ENCODE results near the gene SLC28A3.

Gene SLC28A3

DNA sequence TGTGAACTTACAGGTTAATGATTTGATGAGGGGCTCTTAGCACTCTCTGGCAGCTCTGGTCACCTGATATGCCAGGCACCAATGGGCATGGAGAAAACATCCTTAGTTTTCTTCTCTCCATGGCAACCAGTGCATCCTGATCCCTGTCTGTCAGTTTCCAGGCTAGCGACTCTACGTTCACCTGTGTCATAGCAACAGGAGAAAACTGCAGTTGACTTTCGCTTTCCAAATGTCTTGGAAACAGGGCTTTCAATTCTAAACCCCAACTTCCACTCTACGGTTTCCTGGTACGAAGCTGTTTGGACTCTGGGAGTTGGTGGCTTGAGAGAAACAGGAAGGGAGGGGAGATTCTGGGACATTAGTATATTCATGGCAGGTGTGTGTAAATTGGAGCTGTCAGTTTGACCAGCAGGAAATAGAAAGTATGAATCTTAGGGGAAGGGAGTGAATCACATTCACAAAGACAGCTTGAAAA is 74.4 kb downstream of the SLC28A3 start:
- no peaks in the 10 kb centered on the region for H3K9me3 ChIP-seq (replicated peaks; ENCODE audit: low read length)
- H3K27me3 ChIP-seq (ENCODE audit: control insufficient read depth, insufficient read depth, low read length), result peaks cover 15% of the 10 kb centered on the region
- no peak overlapping the region for H3K4me2 ChIP-seq (ENCODE audit: low read length)
- H3K36me3 ChIP-seq (ENCODE audit: insufficient read depth, low read length), result no peaks in the 10 kb centered on the region
- no peak overlapping the region for H3K9ac ChIP-seq (ENCODE audit: low read depth, low read length)
- no peaks in the 10 kb centered on the region for H3K4me1 ChIP-seq (ENCODE audit: control insufficient read depth, insufficient read depth, low read length)
- H3K4me3 ChIP-seq (ENCODE audit: low read length), result no peak overlapping the region

DNA sequence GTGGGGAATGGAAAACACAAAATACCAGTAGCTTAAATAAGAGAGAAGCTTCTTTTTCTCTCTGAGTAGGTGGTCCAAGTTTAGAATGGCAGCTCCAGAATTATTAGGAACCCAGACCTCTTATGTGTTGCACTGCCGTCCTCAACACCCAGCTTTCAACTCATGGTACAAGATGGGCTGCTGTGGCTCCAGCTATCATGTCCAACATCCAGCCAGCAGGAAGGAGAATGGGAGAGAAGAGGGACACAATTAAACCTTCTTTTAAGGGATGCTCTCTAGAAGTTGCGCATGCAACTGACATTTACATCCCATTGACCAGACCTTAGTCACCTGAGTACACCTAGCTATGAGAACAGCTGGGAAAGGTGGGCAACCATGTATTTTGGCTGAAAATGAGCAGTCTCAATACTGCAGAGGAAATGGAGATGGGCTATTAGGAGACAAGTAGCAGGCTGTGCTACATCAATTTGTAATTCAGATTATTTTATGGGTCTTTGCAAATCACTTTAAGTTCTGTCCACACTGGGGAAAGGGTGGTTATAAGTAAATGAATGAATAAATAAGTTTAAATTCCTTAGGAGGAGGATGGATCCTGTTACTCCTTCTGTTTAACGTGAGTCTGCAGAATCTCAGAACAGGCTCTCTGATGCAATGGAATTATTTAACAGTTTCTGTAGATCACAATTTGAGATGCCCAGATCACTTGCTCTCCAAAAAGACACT is 76.1 kb downstream of the SLC28A3 start:
- Histone ChIP-seq H3K4me2 (ENCODE audit: low read length) (no peak overlapping the region), H3K27me3 (ENCODE audit: control insufficient read depth, insufficient read depth, low read length) (peaks cover 15% of the 10 kb centered on the region), H3K9ac (ENCODE audit: low read depth, low read length) (no peak overlapping the region), H3K4me3 (ENCODE audit: low read length) (no peak overlapping the region), H3K4me1 (ENCODE audit: control insufficient read depth, insufficient read depth, low read length) (no peaks in the 10 kb centered on the region), H3K36me3 (ENCODE audit: insufficient read depth, low read length) (no peaks in the 10 kb centered on the region), H3K9me3 (replicated peaks; ENCODE audit: low read length) (no peaks in the 10 kb centered on the region)

DNA sequence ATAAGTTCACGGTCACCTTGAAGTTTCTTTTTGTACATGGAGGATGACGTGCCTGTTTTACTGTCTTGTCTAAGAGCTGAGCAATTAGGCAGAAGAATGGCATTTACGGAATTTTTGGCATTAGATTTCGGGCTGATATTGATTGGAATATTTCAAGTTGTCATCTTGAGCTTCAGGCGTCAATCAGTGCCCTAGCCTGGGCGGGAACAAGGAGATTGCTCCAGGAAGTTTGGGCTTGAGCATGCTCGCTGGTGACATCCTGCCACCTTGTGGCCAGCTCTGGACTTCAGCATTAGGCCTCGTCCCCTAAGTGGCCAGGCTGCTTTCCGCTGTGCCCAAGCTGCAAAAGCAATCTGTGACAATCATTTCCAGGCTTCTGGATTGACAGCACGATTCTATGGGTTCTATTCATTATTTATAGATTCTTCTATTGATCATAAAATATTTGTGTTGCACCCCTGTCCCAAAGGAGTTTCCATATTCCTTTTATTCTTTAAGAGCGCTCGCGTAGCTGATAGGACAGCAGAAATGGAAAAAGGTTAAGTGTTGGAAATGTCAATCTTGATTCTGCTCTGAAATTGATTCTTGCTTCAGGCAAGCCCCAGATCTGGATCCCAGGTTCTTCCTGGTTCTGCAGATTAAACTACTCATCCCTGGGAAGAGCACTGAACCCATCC is 79.3 kb downstream of the SLC28A3 start:
- H3K36me3 ChIP-seq (ENCODE audit: insufficient read depth, low read length), result no peaks in the 10 kb centered on the region
- peaks cover 13% of the 10 kb centered on the region for H3K27me3 ChIP-seq (ENCODE audit: control insufficient read depth, insufficient read depth, low read length)
- H3K4me1 ChIP-seq (ENCODE audit: control insufficient read depth, insufficient read depth, low read length), result peaks cover 4% of the 10 kb centered on the region
- no peaks in the 10 kb centered on the region for H3K9me3 ChIP-seq (replicated peaks; ENCODE audit: low read length)
- H3K4me3 ChIP-seq (ENCODE audit: low read length), result peak overlapping the region; percentile 53
- no peak overlapping the region for H3K9ac ChIP-seq (ENCODE audit: low read depth, low read length)
- peak overlapping the region; percentile 75 for H3K4me2 ChIP-seq (ENCODE audit: low read length)

DNA sequence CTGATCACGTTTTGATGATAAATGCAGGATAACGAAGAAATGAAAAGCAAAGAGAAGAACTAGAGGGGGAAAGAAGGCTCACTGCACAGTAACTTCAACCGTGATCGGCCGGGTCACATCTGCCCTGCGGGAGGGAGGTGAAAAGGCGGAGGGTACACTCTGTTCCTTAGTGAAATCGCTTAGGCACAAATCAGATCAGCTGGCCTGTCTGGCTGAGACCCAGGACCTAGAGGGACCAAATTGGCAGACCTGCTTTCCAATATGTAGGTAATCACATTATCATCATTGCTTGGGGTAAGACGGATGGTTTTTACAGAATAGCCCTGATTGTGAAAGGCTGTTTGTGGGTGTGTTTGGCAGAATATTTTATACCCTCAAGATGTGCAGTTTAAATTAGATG is 82.2 kb downstream of the SLC28A3 start:
- Histone ChIP-seq H3K27me3 (ENCODE audit: control insufficient read depth, insufficient read depth, low read length) (peaks cover 8% of the 10 kb centered on the region), H3K4me3 (ENCODE audit: low read length) (no peak overlapping the region), H3K4me2 (ENCODE audit: low read length) (no peak overlapping the region), H3K9ac (ENCODE audit: low read depth, low read length) (no peak overlapping the region), H3K36me3 (ENCODE audit: insufficient read depth, low read length) (no peaks in the 10 kb centered on the region), H3K9me3 (replicated peaks; ENCODE audit: low read length) (no peaks in the 10 kb centered on the region), H3K4me1 (ENCODE audit: control insufficient read depth, insufficient read depth, low read length) (peaks cover 4% of the 10 kb centered on the region)

DNA sequence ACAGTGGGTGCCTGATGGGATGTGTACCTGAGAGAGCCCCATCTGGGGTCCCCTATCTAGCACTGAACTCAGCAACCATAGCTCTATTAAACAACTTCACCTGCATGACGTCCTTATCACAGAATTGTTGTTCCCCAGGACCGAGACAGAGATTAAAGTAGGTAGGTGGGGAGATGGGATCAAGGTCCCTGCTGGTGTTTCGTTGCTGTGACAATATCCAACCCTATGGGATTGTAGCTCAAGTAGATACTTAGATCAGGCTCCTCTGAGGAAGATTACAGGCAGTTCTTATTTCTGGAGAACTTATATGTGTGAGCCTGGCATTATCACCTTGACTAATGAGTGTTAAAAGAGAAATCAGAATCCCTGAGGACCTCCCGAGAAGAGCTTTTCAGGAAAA is 84.9 kb downstream of the SLC28A3 start:
- no peaks in the 10 kb centered on the region for H3K36me3 ChIP-seq (ENCODE audit: insufficient read depth, low read length)

DNA sequence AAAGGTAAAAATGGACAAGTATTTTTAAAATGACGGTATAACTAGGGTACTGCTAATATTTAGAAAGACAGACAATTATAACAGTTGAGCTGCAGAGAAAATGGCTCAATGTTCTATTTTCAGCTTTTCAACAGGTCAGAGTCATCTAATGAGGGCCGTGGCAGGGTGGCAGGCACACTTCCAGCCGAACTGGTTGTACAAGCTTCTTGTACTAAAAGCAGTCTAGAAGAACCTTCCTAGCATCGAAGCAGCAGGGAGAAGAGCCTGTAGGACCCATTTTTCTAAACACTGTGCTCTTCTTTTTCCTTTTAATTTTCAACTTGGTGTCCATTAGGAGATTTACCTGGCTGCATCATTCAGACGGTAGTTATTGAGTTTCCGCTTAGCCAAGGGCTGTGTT is 85.6 kb downstream of the SLC28A3 start:
- Histone ChIP-seq H3K4me3 (ENCODE audit: low read length) (no peak overlapping the region), H3K36me3 (ENCODE audit: insufficient read depth, low read length) (no peaks in the 10 kb centered on the region), H3K4me1 (ENCODE audit: control insufficient read depth, insufficient read depth, low read length) (peaks cover 4% of the 10 kb centered on the region), H3K9ac (ENCODE audit: low read depth, low read length) (no peak overlapping the region), H3K9me3 (replicated peaks; ENCODE audit: low read length) (no peaks in the 10 kb centered on the region), H3K4me2 (ENCODE audit: low read length) (no peak overlapping the region), H3K27me3 (ENCODE audit: control insufficient read depth, insufficient read depth, low read length) (peaks cover 15% of the 10 kb centered on the region)

More for the DNA sequence above, 84.9 kb downstream of the SLC28A3 start:
- no peak overlapping the region for H3K9ac ChIP-seq (ENCODE audit: low read depth, low read length)
- H3K4me2 ChIP-seq (ENCODE audit: low read length), result no peak overlapping the region
- no peak overlapping the region for H3K4me3 ChIP-seq (ENCODE audit: low read length)
- H3K4me1 ChIP-seq (ENCODE audit: control insufficient read depth, insufficient read depth, low read length), result peaks cover 4% of the 10 kb centered on the region
- no peaks in the 10 kb centered on the region for H3K9me3 ChIP-seq (replicated peaks; ENCODE audit: low read length)
- H3K27me3 ChIP-seq (ENCODE audit: control insufficient read depth, insufficient read depth, low read length), result peaks cover 12% of the 10 kb centered on the region

DNA sequence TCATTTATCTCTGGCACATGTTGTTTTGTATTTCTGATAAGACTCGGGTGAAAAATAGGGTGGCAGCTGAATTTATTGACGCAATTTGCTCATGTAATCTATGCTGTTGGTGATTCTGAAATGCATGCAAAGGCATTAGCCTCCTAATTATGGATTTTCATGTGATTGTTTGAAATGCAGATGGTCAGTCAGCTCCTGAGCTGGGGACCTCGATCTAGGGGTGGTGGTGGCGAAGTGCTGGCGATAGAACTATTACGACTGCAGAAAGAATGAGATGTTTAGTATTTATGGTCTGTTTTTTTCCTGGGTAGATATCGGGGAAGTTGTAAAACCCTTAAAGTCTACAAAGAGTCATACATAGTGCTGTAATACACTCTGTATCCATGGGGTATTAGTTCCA is 88.6 kb downstream of the SLC28A3 start:
- Histone ChIP-seq H3K9ac (ENCODE audit: low read depth, low read length) (no peak overlapping the region), H3K4me1 (ENCODE audit: control insufficient read depth, insufficient read depth, low read length) (no peaks in the 10 kb centered on the region), H3K36me3 (ENCODE audit: insufficient read depth, low read length) (no peaks in the 10 kb centered on the region), H3K27me3 (ENCODE audit: control insufficient read depth, insufficient read depth, low read length) (peaks cover 15% of the 10 kb centered on the region), H3K4me3 (ENCODE audit: low read length) (no peak overlapping the region), H3K9me3 (replicated peaks; ENCODE audit: low read length) (no peaks in the 10 kb centered on the region), H3K4me2 (ENCODE audit: low read length) (no peak overlapping the region)

DNA sequence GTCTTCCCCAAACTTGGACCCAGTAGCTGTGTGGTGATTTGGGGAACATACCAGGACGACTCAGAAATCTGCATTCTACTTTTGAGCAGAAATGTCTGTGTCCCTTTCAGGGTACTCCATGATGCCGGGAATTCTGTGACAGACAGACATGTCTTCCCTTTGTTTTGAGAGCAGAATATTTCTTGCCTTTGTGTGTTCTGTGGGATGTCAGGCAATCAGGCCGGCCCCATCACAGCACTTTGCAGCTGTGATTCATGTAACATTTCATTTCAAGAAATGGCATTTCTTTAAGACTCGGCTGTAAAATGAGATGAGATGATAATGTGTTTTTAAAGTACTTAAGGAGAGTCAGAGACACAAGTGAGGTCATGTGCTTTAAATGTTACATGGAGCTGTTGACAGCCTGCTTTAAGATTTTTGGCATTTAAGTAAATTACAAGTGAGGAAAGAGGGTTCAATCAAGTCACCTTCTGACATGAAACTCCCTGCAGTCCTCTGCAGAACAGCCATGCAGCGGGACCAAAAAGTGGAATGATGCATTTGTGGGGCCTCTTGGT is 98.7 kb downstream of the SLC28A3 start:
- no peaks in the 10 kb centered on the region for H3K36me3 ChIP-seq (ENCODE audit: insufficient read depth, low read length)

DNA sequence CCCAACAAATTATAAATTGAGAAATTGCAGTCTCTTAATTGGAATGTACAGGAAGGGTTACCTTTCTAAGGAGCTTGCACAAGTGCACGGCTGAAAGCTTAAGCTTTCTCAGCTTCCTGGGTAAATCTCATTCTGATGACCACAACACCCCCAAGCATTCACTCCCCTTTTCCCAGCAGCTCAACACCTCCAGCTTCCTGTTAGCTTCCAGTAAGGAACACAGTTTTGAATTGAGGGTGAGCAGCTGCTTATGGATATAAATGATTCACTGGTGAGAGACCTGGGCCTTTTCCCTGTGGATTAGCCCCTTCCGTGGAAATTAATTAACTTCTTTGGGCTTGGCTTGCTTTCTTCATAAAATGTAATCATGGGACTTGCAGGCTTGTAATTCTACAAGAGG is 101.2 kb downstream of the SLC28A3 start:
- H3K9me3 ChIP-seq (replicated peaks; ENCODE audit: low read length), result no peaks in the 10 kb centered on the region
- H3K4me2 ChIP-seq (ENCODE audit: low read length), result no peak overlapping the region
- peaks cover 2% of the 10 kb centered on the region for H3K27me3 ChIP-seq (ENCODE audit: control insufficient read depth, insufficient read depth, low read length)
- H3K4me3 ChIP-seq (ENCODE audit: low read length), result no peak overlapping the region
- H3K9ac ChIP-seq (ENCODE audit: low read depth, low read length), result no peak overlapping the region
- H3K4me1 ChIP-seq (ENCODE audit: control insufficient read depth, insufficient read depth, low read length), result no peaks in the 10 kb centered on the region
- H3K36me3 ChIP-seq (ENCODE audit: insufficient read depth, low read length), result no peaks in the 10 kb centered on the region

More for the DNA sequence above, 98.7 kb downstream of the SLC28A3 start:
- Histone ChIP-seq H3K4me1 (ENCODE audit: control insufficient read depth, insufficient read depth, low read length) (no peaks in the 10 kb centered on the region), H3K4me2 (ENCODE audit: low read length) (no peak overlapping the region), H3K9ac (ENCODE audit: low read depth, low read length) (no peak overlapping the region), H3K9me3 (replicated peaks; ENCODE audit: low read length) (no peaks in the 10 kb centered on the region), H3K27me3 (ENCODE audit: control insufficient read depth, insufficient read depth, low read length) (peaks cover 2% of the 10 kb centered on the region), H3K4me3 (ENCODE audit: low read length) (no peak overlapping the region)

DNA sequence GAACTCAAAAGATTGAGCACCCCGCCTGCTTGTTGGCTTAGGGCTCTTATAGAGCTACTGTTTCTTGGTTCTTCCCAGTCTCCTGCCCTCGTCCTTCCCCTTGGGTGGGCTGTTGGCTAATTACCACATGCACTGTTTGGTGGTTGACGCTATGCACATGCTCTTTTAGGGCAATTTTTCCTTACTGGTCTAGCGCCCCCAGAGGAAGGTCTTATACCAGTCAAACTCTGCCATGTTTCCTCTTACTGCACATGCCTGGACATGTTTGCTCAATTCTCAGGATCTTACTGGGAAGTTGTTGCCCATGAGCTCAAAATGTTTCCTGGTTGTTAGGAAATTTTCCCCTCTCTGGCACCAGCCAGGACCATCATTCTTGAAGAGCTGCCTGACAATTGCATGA is 101.9 kb downstream of the SLC28A3 start:
- Histone ChIP-seq H3K4me2 (ENCODE audit: low read length) (no peak overlapping the region), H3K4me3 (ENCODE audit: low read length) (no peak overlapping the region), H3K36me3 (ENCODE audit: insufficient read depth, low read length) (no peaks in the 10 kb centered on the region), H3K27me3 (ENCODE audit: control insufficient read depth, insufficient read depth, low read length) (no peaks in the 10 kb centered on the region), H3K9me3 (replicated peaks; ENCODE audit: low read length) (no peaks in the 10 kb centered on the region), H3K4me1 (ENCODE audit: control insufficient read depth, insufficient read depth, low read length) (no peaks in the 10 kb centered on the region), H3K9ac (ENCODE audit: low read depth, low read length) (no peak overlapping the region)

DNA sequence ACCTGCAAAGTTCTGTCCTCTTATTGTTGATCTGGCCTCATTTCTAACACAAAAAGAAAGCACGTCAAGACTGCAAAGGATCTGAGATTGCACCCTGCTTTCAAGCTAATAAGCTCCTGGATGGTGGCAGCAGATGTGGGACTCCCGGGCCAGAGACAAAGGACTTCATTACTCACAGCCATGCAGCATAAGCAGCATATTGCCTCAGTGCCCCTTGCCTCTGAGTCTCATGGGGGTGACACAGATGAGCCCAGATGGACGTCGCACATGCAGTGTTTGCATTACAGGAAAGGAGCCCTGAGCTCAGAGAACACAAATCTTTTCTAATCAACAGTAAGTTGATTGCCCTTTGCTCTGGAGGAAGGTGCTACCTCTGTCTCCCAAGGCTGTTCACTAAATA is 105.0 kb downstream of the SLC28A3 start:
- Histone ChIP-seq H3K4me3 (ENCODE audit: low read length) (no peak overlapping the region), H3K27me3 (ENCODE audit: control insufficient read depth, insufficient read depth, low read length) (peaks cover 10% of the 10 kb centered on the region), H3K4me2 (ENCODE audit: low read length) (no peak overlapping the region), H3K9me3 (replicated peaks; ENCODE audit: low read length) (no peaks in the 10 kb centered on the region), H3K36me3 (ENCODE audit: insufficient read depth, low read length) (no peaks in the 10 kb centered on the region), H3K4me1 (ENCODE audit: control insufficient read depth, insufficient read depth, low read length) (no peaks in the 10 kb centered on the region), H3K9ac (ENCODE audit: low read depth, low read length) (no peak overlapping the region)

Measured in skeletal muscle satellite cell (primary cell).